Stimulated activated naive CD4-positive, alpha-beta T cell treated with Interleukin-2 at 50 U/mL for 16 hours (primary cell): Measurements from ENCODE around the gene LHFPL4.

Experiments
- DNase-seq: peaks from one replicate; lab custom pipeline; 2025; lab: John Stamatoyannopoulos, UW

LHFPL4 gene

DNA sequence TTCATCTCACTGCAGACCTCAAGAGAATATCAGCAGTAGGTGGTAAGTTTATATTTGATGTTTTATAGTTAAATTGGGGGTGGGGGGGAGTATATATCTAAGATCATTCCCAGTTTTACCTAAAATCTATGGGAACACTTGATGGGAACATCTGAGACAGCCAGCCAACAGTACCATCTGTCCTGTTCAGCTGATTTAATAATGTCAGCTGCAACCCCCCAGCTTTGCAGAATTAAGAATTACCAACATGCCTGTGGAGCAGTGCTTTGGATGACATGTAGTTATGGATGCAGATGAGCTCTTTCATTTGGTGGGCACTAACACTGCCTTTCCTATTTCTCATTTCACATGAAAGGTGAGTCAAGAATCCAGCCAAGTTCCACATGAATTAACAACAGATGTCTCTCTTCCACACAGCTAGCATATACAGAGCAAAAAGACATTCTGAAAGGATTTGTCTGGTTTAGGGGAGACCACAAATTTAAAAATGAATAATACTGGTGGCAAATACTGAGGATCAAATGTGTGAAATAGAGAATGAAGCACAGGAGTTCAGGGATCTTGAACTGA lies 80.0 kb downstream of the LHFPL4 start:
- DNase-seq: no peak

DNA sequence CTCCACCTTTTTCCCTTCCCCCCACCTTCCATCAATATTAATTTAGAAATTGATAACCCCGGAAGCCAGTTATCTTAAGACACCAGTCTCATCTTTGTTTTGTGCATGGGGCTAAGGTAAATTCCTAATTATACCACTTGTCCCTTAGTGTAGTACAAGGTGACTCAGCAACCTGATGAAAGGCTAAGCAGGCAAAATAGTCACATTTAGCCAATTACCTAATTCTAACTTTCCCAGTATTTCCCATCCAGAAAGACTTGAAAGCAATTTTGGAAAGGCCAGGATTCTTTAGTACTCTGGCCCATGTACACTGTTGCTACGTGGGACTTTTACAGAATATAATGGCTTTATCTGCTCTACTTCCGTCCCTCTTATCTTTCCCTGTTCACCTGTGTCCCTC lies 83.6 kb downstream of the LHFPL4 start:
- no peak for DNase-seq

- DNase-seq: no peak
Observed at GRCh38 chr3:9468460-9468859, 85.2 kb downstream of the LHFPL4 start.

DNA sequence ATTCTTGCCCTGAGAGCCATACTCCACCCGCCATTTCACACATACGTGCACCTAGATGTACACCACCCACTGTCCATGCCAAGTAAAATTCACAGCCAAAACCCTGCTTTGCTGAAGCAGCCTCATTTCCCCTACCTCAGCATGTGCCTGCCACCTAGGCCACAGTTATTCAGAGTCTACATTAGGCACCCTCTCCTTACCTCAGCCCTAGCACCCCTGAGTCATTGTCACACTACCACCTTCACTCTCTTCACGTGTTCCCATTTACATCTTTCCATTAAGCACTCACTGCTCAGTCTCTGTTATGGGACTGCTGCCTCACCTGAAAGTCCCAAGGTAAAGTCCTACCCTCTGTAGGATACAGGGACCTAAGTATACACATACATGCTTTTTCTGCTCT lies 86.2 kb downstream of the LHFPL4 start:
- no peak for DNase-seq

GRCh38 chr3:9455596-9456131 lies 98.0 kb downstream of the LHFPL4 start:
- DNase-seq: no peak

DNA sequence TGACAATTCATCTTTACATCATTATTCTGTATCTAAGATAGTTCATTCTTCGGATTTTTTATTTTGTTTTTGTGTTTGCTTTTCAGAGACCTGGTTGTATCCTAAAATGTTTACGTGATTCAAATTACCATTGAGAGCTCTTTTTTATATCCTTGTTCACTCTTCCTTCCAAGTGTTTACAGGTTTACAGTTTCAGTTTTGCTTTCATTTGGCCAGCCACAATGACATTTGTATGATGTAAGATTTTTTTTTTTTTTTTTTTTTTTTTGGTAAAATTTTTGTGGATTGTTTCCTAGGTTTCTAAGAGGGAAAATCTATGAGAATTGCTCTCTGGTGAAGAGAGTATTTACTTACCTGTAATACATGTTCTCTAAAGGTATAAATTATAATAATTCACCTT lies 101.2 kb downstream of the LHFPL4 start:
- no peak for DNase-seq

DNA sequence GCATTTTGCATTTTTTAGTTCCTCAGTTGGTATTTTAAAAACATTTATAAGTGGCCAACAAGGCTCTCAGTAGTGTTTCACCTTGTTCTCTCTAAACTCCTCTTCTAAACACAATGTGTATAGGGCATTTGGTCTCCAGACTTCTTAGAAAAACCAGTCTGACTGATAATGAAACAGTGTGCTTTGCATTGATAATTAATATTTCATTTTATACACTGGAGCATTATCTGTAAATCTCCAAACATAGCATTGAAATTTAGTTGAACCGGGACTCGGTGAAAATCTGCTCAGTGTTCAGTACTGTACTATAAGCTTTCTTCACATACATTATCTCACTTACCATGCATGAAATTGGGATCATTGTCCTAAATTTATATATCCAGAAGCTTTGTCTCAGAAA lies 102.6 kb downstream of the LHFPL4 start:
- no peak for DNase-seq

DNA sequence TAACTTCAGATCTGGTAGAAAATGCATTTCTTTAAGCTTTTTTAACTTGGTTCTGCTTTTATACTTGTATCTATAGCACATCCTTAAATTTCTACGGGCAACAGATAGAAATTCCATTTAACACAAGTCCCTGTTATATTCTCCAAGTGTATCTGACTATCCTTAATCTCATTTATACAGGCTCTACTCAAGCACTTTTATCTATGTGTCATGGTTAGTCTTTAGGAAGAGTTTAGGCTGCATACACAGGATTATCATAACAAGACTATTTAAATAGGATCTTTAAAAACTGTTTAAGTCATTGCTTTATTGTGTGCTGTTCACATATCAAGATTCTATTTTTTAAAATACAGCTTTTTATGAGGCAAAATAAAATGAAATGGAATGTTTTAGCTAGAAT lies 103.5 kb downstream of the LHFPL4 start:
- no peak for DNase-seq

DNA sequence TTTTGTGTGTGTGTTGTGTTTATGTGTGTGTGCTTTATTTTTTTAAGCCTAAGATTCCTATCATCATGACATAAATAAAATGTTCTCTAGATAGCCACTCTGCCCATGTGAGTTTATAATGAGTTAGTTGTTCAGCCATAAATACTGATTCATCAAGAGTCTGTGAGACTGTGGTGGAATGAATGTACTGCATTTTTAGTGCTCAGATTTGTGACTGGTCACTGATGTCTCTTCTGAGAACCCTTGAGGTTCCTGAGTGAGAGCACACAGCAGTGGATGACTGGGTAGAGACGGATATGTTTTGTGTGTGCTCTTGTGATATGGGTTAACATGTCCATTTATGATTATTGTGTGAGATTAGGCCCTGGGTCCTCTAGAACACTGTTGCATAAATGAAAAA lies 105.0 kb downstream of the LHFPL4 start:
- no peak for DNase-seq
